ENCODE results near the gene LINC00305.

DNA sequence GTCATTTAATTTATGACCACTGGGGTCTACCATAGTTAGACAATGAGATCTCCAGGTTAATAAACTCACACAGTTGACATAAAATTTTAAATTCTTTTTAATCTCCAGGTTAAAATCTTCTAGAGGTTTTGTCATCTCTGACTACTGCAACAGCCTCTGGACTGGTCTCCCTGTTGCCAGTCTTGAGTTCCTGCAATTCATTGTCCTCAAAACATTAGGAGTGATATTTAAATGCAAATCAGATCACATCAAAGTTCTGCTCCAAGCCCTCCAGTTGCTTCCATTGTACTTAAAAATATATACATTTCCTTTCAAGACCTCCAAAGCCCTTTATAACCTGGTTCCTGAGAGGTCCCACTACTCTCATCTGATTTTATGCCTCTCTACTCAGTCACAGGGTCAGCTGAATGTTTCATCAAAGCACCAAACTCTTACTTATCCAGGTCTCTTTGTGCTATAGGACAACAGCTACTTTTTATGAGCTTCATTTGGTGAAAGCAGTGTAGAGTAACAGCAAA is 18.6 kb upstream of the LINC00305 start:
- TF ChIP-seq CTCF (IDR thresholded peaks at IDR 0.05; ENCODE audit: poor library complexity, severe bottlenecking), result no peak
- TF ChIP-seq SMC3 (conservative IDR thresholded peaks at IDR 0.05; ENCODE audit: poor library complexity), result no peak
- TF ChIP-seq REST (IDR thresholded peaks at IDR 0.05; ENCODE audit: borderline replicate concordance), result no peak
- no peak for TF ChIP-seq EP300 (conservative IDR thresholded peaks at IDR 0.05; ENCODE audit: poor library complexity, severe bottlenecking)
- TF ChIP-seq POLR2AphosphoS5 (IDR thresholded peaks at IDR 0.05), result no peak
- TF ChIP-seq EZH2 (IDR thresholded peaks at IDR 0.05; ENCODE audit: borderline replicate concordance, insufficient read depth, low read length, poor library complexity, severe bottlenecking), result no peak
- TF ChIP-seq MXI1 (conservative IDR thresholded peaks at IDR 0.05; ENCODE audit: poor library complexity, severe bottlenecking), result no peak
- no peak for TF ChIP-seq RAD21 (conservative IDR thresholded peaks at IDR 0.05)
